ENCODE data around the gene NDUFC2.
"Not testable (repeated sequence)": the region's sequence is repeated elsewhere in the genome, so short reads cannot be mapped to it uniquely, and the experiment has no call there.

NDUFC2 gene

GRCh38 chr11:78028423-78028822, 51.2 kb downstream of the NDUFC2 start:
- DNase-seq: not testable (repeated sequence)

GRCh38 chr11:78027759-78028158, 51.9 kb downstream of the NDUFC2 start:
- DNase-seq: no peak

GRCh38 chr11:78025378-78025777, 54.3 kb downstream of the NDUFC2 start:
- DNase-seq: no peak

GRCh38 chr11:78023426-78023825, 56.2 kb downstream of the NDUFC2 start:
- DNase-seq: no peak

- DNase-seq: no peak
Observed at GRCh38 chr11:78022397-78023396, 57.0 kb downstream of the NDUFC2 start, which contains the start of gene KCTD14. KCTD14 (minus strand) TSS chr11:78023276; CDS start chr11:78023249, 27 bp downstream.

- no peak for DNase-seq
Observed at GRCh38 chr11:78021611-78022010, 58.1 kb downstream of the NDUFC2 start.

GRCh38 chr11:78020246-78020645, 59.4 kb downstream of the NDUFC2 start:
- DNase-seq: no peak

GRCh38 chr11:78019808-78020207, 59.9 kb downstream of the NDUFC2 start:
- DNase-seq: no peak
